Gastrocnemius medialis (tissue), 4 donors: ENCODE data around the gene NCAN. TPM values are rescaled to one million over a fixed set of nuclear protein-coding genes. Genes with fewer than 3 reads are reported as not detected.
"Not testable (repeated sequence)": the region's sequence is repeated elsewhere in the genome, so short reads cannot be mapped to it uniquely, and the experiment has no call there.

Experiments
- ATAC-seq, 2 donors: fragments of 150-250 bp; one replicate each; pipeline ENCODE4 v1.9.1; 2016
- DNase-seq, 2 donors: peaks; one replicate each; pipeline ENCODE4 v3.0.0-alpha.2; 2019
- H3K27ac ChIP-seq, 4 donors: fragments of 200-600 bp; sonication (generic); 1 replicate in 1 of 4; 2 replicates in 3 of 4; pipeline ENCODE4 v1.5.1; 2016 to 2018; ENCODE audit warnings: mild to moderate bottlenecking in 2 of 4, moderate library complexity in 1 of 4
- H3K27me3 ChIP-seq, 3 donors: fragments of 200-600 bp; sonication (generic) in 2 of 3; 1 replicate in 1 of 3; 2 replicates in 2 of 3; pipeline versions ENCODE4 v1.5.1 to v1.6.0; 2016 to 2019; ENCODE audit warnings: mild to moderate bottlenecking in 1 of 3, moderate library complexity in 1 of 3
- H3K36me3 ChIP-seq, 2 donors: fragments of 200-600 bp; sonication (generic) in 1 of 2; one replicate each; pipeline ENCODE4 v1.5.1; 2017 to 2018
- H3K4me1 ChIP-seq, 2 donors: fragments of 200-600 bp; sonication (generic) in 1 of 2; one replicate each; pipeline ENCODE4 v1.5.1; 2016 to 2017; ENCODE audit warnings: mild to moderate bottlenecking in 2 of 2
- H3K4me3 ChIP-seq, 4 donors: fragments of 200-600 bp; sonication (generic) in 3 of 4; 1 replicate in 1 of 4; 2 replicates in 3 of 4; pipeline ENCODE4 v1.5.1; 2016 to 2019; ENCODE audit warnings: mild to moderate bottlenecking in 2 of 4
- H3K9me3 ChIP-seq, 3 donors: fragments of 200-600 bp; sonication (generic) in 2 of 3; 1 replicate in 1 of 3; 2 replicates in 2 of 3; pipeline ENCODE4 v1.5.1; 2016 to 2019
- POLR2A ChIP-seq, 2 donors: fragments of 450-650 bp; IDR thresholded peaks; one replicate each; pipeline ENCODE4 v1.6.1; 2017; ENCODE audit warnings: antibody characterized with exemption in 2 of 2, mild to moderate bottlenecking in 2 of 2, moderate library complexity in 2 of 2
- in situ Hi-C, 4 donors: fragments of 200-750 bp; cut with MboI; loops; one replicate each; pipeline versions ENCODE4 v1.15.0 to v1.8.0; 2017; ENCODE audit warnings: low sequenced_read_pairs in 4 of 4
- intact Hi-C: fragments of 100-400 bp; cut with DNase I; formaldehyde crosslinking; loops from one replicate; pipeline ENCODE4 v1.15.1; 2023; ENCODE audit warnings: low total_unique reads
- total RNA-seq, 4 donors: library from RNA; depleted of rRNA; stranded (reverse); fragments of >200 nt; gene quantifications; one replicate each; pipeline versions ENCODE4 v1.1.0 to v1.2.3, GENCODE V29; 2016
- TF ChIP-seq, protein P1 (sequence below), 5 experiments: fragments of 450-650 bp in 3 of 5; fragments of 200-600 bp in 2 of 5; sonication (generic) in 2 of 5; IDR thresholded peaks in 4 of 5; conservative IDR thresholded peaks in 1 of 5; 1 replicate in 4 of 5; 2 replicates in 1 of 5; pipeline ENCODE4 v1.5.1; 2016 to 2019; ENCODE audit warnings: antibody characterized with exemption in 5 of 5, mild to moderate bottlenecking in 3 of 5, moderate library complexity in 3 of 5

NCAN gene
- total RNA-seq, 4 donors from 2014 or later, result not detected

DNA sequence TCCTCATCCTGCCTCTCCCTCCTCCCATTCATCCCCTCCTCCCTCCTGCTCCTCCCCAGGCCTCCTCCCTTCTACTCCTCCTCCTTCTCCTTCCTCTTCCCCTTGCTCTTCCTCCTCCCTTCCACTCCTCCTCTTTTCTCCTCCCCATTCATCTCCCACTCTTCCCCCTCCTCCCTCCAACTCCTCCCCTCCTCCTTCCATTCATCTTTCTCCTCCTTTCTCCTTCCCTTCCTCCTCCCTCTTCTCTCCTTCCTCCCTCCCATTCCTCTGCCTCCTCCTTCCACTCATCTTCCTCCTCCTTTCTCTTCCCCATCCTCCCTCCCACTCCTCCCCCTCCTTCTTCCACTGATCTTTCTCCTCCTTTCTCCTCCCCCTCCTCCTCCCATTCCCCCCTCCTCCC lies 27.9 kb downstream of the NCAN start:
- no peak for ATAC-seq
- Histone ChIP-seq H3K4me1 (no peaks in the 10 kb centered on the region), H3K4me3 (no peak overlapping the region), H3K27ac (no peak overlapping the region), H3K9me3 (peaks cover 0 to 12% (median 5%) of the 10 kb centered on the region in 3 donors), H3K36me3 (no peaks in the 10 kb centered on the region), H3K27me3 (peaks cover 0 to 16% (median 11%) of the 10 kb centered on the region in 3 donors)
- in situ Hi-C loops (no loop called here), intact Hi-C loops (no loop called here)
- DNase-seq, result no peak
- no peak for TF ChIP-seq POLR2A (IDR thresholded peaks at IDR 0.05)

DNA sequence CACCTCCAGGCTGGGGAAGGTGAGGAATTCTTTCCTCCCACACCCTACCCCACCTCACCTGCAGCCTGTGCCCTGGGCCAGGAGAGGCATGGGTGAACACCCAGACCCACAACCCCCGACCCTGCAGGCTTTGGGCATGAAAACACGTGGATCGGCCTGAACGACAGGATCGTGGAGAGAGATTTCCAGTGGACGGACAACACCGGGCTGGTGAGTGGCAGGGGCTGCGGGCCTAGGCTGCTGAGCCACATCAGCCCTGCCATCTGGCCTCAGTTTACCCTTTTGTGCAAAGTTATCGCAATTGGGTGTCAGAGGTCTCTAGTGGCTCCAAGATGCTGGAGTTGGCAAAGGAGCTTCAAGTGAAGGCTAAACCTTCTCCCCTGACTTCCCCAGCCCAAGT lies 28.7 kb downstream of the NCAN start:
- in situ Hi-C loops (no loop called here), intact Hi-C loops (no loop called here)
- DNase-seq, result no peak
- H3K9me3 ChIP-seq, result peaks cover 0 to 4% (median 0%) of the 10 kb centered on the region in 3 donors
- TF ChIP-seq POLR2A (IDR thresholded peaks at IDR 0.05), result no peak
- H3K4me3 ChIP-seq, result no peak overlapping the region
- peaks cover 0 to 11% (median 8%) of the 10 kb centered on the region in 3 donors for H3K27me3 ChIP-seq
- no peaks in the 10 kb centered on the region for H3K36me3 ChIP-seq
- no peaks in the 10 kb centered on the region for H3K4me1 ChIP-seq
- no peak for ATAC-seq
- no peak overlapping the region for H3K27ac ChIP-seq

- DNase-seq (no peak), ATAC-seq (no peak)
- Histone ChIP-seq H3K4me1 (no peaks in the 10 kb centered on the region), H3K27ac (no peak overlapping the region), H3K4me3 (no peak overlapping the region), H3K36me3 (no peaks in the 10 kb centered on the region), H3K27me3 (peaks cover 4 to 24% (median 22%) of the 10 kb centered on the region in 3 donors), H3K9me3 (no peaks in the 10 kb centered on the region)
- intact Hi-C loops, result no loop called here
- TF ChIP-seq, protein P1, sequence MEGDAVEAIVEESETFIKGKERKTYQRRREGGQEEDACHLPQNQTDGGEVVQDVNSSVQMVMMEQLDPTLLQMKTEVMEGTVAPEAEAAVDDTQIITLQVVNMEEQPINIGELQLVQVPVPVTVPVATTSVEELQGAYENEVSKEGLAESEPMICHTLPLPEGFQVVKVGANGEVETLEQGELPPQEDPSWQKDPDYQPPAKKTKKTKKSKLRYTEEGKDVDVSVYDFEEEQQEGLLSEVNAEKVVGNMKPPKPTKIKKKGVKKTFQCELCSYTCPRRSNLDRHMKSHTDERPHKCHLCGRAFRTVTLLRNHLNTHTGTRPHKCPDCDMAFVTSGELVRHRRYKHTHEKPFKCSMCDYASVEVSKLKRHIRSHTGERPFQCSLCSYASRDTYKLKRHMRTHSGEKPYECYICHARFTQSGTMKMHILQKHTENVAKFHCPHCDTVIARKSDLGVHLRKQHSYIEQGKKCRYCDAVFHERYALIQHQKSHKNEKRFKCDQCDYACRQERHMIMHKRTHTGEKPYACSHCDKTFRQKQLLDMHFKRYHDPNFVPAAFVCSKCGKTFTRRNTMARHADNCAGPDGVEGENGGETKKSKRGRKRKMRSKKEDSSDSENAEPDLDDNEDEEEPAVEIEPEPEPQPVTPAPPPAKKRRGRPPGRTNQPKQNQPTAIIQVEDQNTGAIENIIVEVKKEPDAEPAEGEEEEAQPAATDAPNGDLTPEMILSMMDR (IDR thresholded peaks at IDR 0.05 in 4 of 5, conservative IDR thresholded peaks at IDR 0.05 in 1 of 5), result no peak
- no peak for TF ChIP-seq POLR2A (IDR thresholded peaks at IDR 0.05)
- in situ Hi-C loops, result no loop called here
Measured at GRCh38 chr19:19250196-19250801, 38.5 kb downstream of the NCAN start.

DNA sequence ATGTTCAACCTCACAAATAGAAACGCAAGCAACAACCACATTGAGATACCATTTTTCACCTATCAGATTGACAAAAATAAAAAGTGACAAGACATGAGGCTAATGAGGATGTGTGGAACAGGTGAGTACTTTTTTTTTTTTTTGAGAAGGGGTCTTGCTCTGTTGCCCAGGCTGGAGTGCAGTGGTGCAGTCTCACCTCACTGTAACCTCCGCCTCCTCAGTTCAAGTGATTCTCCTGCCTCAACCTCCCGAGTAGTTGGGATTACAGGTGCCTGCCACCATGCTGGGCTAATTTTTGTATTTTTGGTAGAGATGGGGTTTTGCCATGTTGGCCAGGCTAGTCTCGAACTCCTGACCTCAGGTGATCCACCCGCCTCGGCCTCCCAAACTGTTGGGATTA lies 41.7 kb downstream of the NCAN start:
- ATAC-seq, H3K27ac ChIP-seq, H3K9me3 ChIP-seq, H3K36me3 ChIP-seq, DNase-seq, H3K4me3 ChIP-seq, intact Hi-C loops, in situ Hi-C loops, H3K4me1 ChIP-seq: not testable (repeated sequence)
- H3K27me3 ChIP-seq, result peaks cover 16 to 29% (median 28%) of the 10 kb centered on the region in 3 donors

GRCh38 chr19:19256072-19256969 lies 44.6 kb downstream of the NCAN start:
- in situ Hi-C loops (no loop called here), intact Hi-C loops (no loop called here)
- H3K27ac ChIP-seq, result no peak overlapping the region
- H3K4me1 ChIP-seq, result no peaks in the 10 kb centered on the region
- no peak overlapping the region for H3K4me3 ChIP-seq
- ATAC-seq (no peak), DNase-seq (no peak)
- no peaks in the 10 kb centered on the region for H3K9me3 ChIP-seq
- no peaks in the 10 kb centered on the region for H3K36me3 ChIP-seq
- TF ChIP-seq, protein P1 (IDR thresholded peaks at IDR 0.05 in 4 of 5, conservative IDR thresholded peaks at IDR 0.05 in 1 of 5), result no peak
- no peak for TF ChIP-seq POLR2A (IDR thresholded peaks at IDR 0.05)
- H3K27me3 ChIP-seq, result peaks cover 28 to 43% (median 29%) of the 10 kb centered on the region in 3 donors

DNA sequence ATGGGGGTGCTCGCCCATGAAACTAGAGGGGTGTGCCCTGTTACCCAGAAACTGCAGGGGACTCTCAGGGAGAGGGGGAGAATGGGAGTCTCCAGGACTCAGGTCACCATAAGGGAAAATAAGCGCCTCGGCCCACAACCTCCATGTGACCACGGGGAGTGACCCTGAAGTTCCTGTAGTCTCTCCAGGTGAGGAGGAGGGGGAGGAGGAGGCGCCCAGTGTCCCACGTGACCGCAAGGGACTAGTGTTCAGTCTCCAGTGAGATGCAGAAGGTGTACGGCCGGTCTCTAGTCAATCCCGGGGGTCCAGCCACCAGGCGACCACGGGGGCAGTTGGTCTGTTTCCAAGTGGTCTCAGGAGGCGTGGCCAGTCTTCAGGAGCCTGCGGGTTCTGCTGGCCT lies 45.4 kb downstream of the NCAN start:
- Histone ChIP-seq H3K36me3 (no peaks in the 10 kb centered on the region), H3K4me1 (no peaks in the 10 kb centered on the region), H3K27ac (no peak overlapping the region), H3K27me3 (peaks cover 33 to 45% (median 35%) of the 10 kb centered on the region in 3 donors), H3K4me3 (no peak overlapping the region), H3K9me3 (no peaks in the 10 kb centered on the region)
- intact Hi-C loops (no loop called here), in situ Hi-C loops (no loop called here)
- no peak for DNase-seq
- TF ChIP-seq POLR2A (IDR thresholded peaks at IDR 0.05), result no peak
- TF ChIP-seq, protein P1 (IDR thresholded peaks at IDR 0.05 in 4 of 5, conservative IDR thresholded peaks at IDR 0.05 in 1 of 5), result no peak
- ATAC-seq, result no peak
